Left kidney (tissue), 2 donors: ENCODE data around the gene AGXT2. TPM values are rescaled to one million over a fixed set of nuclear protein-coding genes. Genes with fewer than 3 reads are reported as not detected.
"Not testable (repeated sequence)": the region's sequence is repeated elsewhere in the genome, so short reads cannot be mapped to it uniquely, and the experiment has no call there.

Source experiments
- DNase-seq: peaks from one replicate; pipeline ENCODE4 v3.0.0-alpha.2; 2013
- polyA plus RNA-seq: library from polyadenylated mRNA; unstranded; fragments of 120-200 nt; gene quantifications from one replicate; pipeline ENCODE4 v1.2.1, GENCODE V29; 2013; ENCODE audit not compliant: insufficient read length

The AGXT2 gene
- polyA plus RNA-seq, 1 donor, result 45.6 TPM

DNA sequence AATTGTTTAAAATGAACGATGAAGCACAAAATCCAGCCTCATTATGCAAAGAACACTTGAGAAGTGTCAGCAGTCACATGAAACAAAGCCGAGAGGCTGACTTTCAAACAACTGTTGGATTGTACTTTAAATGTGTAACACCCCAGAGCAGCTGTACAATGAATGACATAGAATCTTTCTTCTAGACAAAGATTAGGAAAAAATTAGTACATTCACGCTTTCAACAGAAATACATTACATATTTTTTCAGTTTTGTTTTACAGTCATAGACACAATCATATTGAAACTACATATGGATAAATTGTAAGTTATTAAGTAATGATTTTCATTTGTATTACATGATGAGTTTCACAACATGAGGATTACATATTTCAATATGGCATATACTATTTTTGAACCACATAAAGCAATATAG is 10.6 kb upstream of the AGXT2 start:
- DNase-seq, result no peak

DNA sequence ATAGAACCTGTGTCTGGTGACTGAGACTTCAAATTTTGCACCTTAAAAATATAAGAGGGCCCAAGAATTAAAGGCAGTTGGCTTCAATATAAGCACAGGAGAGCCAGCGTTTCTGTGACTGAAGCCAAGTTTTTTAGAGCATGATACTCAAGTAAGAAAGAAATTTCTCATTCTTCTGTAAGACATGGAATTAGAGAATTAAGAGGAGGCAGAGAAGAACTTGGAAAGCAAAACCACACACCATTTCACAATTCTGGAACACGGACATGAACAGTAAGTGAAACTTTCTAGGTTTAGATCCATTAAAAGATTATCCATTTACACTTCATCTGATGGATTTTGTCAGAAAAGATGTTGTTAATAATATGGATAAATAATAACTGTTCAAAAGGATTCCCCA is 8.9 kb upstream of the AGXT2 start:
- no peak for DNase-seq

DNA sequence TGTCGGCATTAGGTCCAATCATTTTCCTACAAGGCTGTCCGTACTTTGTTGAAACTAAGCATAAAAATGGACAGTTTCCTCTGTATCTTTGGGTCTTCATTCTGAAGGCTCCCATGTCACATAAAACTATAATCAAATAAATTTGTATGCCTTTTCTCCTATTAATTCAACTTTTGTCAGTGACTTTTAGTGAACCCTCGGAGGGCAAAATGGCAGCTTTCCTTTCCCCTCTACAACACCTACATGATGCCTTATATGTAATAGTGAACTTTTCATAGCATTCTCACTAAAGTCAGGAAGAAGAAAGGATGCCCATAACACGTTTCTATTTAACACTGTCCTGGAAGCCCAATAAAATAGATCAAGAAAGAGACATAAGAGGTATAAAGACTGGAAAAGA is 5.1 kb upstream of the AGXT2 start:
- no peak for DNase-seq

DNA sequence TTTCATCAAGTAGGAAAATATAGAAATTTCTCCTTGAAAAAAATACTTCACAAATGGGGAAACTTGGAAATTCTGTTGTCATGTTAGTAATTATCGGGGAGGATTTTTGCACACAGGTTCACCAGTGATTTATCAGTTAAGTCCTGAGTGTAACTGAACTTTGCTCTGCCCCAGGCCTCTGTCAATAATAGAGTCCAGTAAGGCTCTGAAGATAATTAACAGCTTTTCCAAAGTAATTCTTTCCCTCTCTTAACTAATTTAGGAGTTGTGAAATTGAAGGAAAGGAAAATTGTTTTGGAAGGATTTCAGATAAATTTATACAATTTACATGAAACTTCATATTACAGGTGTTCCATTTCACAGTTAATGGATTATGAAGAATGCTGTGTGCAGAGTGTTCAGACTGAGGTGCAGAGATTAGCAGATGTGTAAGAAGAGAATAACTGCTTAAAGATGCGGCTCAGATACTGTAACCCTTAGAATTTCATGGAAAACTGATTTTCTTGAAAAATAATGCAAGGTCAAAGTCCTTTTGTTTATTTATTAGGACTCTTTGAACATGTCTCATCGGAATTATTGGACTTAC is 2.9 kb upstream of the AGXT2 start:
- no peak for DNase-seq

DNA sequence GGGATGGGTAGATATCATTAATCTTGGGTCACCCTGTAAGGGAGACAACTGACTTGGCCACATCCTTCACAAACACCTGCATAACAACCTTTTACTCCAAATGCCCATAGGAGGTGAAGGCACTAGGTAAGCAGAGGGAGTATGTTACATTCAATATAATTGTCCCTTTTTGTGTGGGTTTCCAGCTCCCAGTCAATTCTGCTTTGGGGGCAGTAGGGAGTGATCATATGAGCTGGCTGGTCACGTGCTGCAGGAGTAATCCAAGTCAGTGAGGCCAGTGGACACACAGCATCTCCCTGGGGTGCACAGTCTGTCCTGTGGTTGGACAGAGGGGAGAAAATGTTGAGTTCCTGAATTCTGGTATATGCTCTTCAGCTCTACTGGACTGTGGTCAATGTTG is 1.2 kb upstream of the AGXT2 start:
- no peak for DNase-seq

DNA sequence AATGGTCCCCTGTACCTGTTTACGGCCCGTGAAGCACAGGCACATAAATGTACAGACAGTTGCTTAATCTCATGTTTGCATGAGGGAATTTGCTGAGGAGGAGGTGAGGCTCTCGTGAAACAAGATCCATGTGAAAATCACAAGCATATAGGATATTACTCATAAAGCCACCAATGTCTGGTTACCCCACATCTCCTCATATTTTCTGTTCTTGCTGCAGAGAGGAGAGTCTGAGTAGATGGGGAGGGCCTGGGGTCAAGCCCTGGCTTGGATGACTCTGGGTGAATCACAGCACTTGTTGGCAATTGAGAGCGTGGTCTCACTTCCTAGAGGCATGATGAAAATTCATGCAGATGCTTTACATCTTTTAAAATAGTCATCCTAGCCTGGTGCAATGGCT is 975 bp downstream of the AGXT2 start:
- DNase-seq, result no peak

DNA sequence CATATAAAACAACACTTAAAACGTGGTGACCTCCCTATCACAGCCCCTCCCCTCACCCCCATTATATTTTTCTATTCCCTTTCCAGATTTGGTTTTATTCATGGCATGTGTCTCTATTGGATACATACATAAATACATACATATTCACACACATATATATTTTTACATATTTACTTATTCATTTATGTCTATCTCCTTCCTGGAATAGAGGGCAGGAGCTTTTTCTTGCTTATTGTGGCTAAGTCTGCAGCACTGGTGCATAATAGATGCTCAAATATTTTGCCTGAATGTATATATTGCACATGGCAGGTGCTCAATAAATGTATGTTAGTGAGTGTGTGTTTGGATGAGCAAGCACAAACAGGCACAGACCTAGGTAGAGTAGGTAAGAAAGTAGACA is 2.5 kb downstream of the AGXT2 start:
- DNase-seq, result no peak

DNA sequence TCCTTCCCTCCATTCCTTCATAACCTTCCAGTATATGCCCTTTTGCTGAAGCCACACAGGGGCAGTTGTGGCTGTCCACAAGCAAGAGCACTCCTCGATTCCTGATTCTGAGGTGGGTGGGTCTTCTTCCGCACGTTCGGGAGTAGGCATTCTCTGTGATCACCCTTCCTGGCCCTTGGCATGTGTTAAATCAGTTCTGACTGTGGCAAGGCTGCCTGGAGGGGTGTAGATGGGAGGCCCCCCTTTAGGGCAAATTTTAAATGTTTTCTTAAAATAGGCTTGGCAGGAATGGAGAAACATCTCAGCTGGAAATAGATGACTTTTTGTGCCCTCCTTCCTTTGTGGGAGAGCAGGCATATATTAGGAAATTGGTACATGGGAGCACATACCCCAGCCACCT is 3.1 kb downstream of the AGXT2 start:
- no peak for DNase-seq

DNA sequence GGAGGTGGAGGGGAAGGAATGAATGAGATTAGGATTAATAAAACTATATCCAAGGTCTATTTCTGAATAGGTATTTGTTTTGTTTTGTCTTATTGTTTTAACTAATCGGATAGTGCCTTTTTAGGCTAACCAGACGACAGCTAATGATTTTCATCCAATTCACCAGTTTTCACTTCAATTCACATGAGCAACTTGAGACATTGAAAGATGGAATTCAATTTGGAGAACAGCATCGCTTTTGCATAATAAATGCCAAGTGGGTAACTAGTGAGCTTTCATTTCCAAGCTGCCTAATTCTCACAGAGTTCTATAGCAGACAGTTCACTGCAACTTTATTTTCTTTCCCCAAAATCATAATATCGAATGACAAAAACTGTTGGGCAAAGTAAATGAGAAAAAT is 5.0 kb downstream of the AGXT2 start:
- DNase-seq, result no peak

DNA sequence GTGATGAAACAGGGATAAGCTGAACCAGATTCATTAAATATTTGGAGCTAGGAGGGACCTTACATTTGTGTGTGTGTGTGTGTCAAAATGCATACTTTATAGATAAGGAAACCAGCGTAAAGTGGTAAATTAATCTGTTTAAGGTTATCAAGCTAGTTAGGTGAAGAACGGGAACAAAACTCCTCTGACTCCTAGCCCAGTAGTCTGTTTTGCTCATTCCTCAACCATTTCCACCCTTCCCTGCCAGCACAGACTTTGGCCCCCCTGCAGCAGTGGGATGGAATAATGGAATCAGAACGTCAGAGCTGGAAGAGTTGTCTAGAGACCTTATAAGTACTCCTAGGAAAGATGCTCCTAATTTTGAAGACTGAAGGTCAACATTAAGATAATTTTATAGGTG is 6.5 kb downstream of the AGXT2 start:
- DNase-seq, result no peak

DNA sequence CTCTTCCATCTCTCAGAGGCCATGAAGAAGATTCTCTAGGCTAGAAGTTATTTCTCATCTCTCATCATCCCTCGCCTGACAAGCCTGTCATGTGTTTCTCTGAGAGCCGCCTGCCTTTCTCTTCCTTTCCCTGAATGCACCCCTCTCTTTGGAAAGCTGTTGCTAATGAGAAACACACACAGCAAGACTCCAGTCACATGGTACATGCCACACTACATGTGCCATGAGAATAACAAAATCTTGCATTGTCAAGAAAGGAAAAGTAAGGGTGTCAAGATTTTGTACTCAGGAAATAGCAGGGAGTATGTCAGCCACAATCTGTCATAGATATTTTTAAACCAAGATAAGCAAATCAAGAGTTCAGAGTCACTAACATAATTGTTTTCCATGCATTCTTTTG is 8.9 kb downstream of the AGXT2 start:
- no peak for DNase-seq

DNA sequence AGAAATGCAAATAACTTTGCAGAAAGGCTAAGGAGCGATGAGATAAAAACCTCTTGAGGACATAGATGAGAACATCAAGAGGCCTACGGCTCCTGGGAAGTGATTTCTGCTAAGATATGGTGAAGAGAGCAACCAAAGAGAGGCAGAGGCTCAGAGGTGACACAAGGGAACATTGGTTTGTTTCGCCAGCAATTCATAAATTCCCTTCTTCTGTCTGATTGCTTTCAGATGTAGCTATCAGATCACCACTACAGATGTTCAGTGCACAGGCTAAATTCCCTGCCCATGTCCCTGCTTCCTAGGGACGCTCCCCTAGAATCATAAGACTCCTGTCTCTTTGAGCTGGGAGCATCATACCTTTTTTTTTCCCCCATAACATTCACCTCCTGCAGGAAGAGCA is 11.2 kb downstream of the AGXT2 start:
- DNase-seq, result no peak

DNA sequence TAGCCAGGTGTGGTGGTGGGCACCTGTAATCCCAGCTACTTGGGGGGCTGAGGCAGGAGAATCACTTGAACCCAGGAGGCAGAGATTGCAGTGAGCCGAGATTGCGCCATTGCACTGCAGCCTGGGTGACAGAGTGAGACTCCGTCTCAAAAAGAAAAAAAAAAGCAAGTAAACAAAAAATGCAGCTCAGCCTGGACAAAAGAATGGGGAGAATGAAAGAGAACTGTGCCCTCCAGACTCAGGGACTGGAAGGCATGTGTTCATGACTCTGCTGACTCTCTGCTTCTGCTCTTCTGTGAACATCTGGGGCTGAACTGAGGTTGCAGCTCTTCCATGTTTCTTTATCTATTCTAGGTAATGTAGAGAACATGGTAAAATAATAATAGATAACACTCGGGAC is 11.8 kb downstream of the AGXT2 start:
- DNase-seq, result not testable (repeated sequence)

DNA sequence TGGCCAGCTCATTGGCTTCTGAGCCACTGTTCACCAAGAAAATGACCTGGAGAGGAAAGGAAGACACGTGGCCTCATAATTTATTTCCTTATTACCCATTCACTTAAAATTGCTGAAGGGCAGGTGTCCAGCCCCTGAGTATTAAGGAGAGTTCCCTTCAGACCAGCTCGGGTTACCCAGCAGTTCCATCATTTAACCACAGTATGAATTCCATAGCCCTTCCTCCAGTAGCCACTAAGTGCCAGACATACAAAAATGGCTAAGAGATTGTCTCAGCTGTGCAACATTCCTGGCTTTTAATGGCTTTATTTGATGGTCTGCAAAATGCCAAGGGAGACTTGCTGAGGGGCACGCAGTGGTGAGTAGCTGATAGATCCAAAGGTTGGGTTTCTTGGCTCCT is 12.5 kb downstream of the AGXT2 start:
- DNase-seq, result no peak

DNA sequence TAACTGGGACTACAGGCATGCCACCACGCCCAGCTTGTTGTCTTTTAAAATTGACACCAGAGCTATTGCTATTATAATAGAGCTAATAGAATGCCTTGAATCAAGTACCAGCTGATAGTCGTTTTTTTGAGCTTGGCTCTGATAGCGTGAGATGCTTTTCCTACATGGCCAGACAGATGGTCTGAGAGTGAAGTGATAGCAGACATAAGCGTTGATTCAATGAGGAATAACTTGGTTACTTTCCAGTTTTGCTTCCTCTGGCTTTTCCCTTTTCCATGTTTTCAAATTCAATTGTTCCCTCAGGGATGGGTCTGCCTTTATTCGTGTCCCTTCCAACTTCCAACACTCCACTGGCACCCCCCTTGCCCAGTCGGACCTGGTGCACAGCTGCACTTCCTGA is 15.4 kb downstream of the AGXT2 start:
- DNase-seq, result no peak

DNA sequence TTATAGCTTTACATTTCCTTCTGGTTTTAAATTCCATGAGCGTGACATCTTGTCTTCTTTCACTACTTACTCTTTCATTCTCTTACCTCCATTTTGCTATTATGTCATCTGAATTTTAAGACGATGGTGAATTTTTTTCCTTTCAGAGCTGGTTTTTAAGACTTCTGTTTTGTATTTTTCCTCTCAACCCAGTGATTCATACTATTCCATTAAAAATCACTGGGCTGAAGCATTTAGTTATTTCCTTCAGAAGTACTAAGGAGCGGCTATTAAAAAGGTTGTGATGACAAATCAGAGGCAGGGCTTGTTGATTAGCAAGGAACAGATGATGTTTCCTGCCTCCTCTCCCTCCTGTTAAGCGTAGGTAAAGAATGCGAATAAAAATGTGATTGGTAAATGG is 16.5 kb downstream of the AGXT2 start:
- DNase-seq, result no peak

DNA sequence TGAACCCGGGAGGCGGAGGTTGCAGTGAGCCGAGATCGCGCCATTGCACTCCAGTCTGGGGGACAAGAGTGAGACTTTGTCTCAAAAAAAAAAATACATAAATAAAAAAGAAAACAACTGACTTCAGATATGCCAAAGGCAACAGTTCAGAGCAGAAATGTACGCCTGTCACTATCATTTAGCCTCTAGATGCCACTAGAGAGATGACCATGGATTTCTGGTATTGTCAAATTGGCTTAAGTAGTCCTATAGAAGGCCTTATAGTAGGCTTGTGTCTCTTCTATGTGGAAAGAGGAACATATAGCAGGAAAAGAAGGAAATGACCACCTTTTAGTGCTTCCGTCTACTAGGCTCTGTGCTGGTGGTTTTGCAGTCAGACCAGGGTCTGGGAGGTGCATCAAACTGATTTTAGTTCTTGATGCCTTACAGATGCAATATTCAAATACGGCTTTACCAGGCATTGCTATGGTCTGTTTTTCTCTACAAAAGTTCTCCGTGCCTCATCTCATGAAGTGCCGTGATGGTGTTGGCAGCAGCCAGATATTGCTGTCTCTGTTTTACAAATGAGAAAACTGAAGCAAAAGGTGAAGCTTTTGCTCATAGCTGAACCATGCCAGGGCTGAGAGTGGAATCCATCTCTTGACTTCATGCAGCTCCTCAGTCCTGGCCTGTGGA is 17.2 kb downstream of the AGXT2 start:
- DNase-seq, result no peak

DNA sequence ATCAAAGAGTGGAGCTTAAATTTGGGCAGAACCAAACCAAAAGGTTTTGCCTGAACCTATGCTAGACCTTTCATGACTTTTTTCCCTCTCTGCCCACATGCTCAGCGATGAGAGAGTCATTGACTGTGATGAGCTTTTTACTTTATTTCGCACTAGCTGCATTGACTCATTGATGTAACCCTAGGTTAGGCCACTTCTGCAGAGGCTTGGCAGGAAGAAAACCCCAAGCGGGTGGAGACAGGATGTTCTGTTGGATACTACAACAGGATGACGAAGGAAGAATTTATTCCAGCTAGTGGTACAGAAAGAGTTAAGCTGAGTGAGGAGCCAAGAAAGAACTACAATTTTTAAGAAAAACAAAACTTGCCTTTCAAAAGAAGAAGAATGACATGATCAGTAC is 18.4 kb downstream of the AGXT2 start:
- no peak for DNase-seq

DNA sequence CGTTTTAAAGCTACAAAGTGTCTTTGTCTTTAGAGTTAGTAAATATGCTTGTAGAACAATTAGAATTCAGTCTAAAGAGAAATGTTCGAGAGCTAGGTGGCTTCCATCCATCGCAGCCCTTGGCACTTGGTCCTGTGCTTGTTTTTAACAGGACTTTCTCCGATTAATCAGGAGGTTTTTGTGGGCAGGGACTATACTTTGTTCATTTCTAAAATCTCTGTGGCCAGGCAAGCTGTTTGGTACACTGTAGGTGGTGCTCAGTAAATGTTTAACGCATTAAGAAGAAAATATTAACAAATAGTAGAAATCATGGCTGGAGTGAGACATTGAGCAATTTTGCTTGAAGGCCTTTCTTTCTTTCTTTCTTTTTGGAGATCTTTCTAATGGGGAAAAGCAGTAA is 20.8 kb downstream of the AGXT2 start:
- DNase-seq, result no peak

DNA sequence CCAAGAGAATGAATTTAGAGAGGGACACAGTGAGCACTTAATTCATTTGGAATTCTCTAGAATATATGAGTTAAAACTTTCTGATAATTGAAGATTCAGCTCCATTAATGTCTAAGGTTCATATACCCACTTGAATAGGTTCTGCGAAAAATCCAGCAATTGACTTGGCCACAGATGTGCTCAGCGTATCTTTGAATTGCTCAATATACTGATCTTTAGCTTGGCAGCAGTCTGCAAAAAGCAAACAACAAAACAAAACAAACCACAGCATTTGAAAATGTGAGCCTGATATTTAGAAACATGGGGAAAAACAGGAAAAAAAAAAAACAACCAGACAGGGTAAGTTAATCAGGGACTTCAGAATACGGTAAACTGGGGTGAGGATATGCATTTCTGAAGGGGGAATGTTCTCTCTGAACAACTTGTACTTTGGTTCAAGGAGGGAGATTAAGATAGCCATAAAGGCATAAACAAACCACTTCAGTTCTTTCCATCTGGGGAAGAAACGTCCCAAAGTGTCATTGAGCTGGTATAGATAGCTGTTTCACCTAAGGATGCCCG is 21.4 kb downstream of the AGXT2 start:
- no peak for DNase-seq

DNA sequence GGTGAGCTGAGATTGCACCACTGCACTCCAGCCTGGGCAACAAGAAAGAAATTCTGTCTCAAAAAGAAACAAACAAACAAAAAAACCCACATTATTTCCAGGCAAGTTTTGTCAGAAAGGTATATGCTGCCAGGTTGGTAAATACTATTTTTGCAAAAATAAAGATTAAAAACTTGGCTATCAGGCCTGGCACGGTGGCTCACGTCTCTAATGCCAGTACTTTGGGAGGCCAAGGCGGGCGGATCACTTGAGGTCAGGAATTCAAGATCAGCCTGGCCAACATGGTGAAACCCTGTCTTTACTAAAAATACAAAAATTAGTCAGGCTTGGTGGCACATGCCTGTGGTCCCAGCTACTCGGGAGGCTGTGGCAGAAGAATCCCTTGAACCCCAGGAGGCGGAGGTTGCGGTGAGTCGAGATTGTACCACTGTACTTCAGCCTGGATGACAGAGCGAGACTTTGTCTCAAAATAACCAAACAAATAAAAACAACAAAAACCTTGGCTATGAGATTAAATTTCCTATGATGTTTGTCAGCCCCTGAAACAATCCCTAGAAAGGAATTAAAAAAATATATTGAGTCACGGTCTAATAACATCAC is 22.7 kb downstream of the AGXT2 start:
- DNase-seq, result no peak

DNA sequence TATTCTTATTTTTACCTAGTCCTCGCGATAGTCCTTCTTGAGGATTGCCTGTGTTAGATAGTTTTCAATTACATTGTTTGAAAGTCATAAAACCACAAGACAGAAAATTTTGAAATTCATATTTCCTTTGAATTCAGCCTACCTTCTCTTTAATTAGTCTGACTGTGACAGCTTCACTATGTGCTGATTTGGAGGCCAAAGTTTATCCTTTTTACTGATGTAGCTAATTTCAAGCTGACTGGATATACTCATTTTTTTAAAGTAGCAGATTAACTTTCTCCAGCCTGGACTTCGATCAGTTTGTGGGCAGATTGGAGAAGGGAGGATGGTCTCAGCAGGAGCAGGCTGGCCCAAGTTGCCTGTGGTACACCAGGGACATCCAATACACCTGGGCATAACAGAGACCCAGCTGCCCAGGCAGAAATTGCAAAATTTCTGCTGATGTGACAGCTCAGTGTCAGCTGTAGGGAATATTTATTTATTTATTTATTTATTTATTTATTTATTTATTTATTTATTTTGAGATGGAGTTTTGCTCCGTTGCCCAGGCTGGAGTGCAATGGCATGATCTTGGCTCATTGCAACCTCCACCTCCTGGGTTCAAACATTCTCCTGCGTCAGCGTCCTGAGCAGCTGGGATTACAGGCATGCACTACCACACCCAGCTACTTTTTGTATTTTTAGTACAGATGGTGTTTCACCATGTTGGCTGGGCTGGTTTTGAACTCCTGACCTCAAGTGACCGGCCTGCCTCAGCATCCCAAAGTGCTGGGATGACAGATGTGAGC is 24.2 kb downstream of the AGXT2 start:
- DNase-seq, result no peak
